ENCODE measurements around the gene RRAGA.

Gene RRAGA

GRCh38 chr9:19028835-19029451 lies 20.3 kb upstream of the RRAGA start (continued):
- no peak for TF ChIP-seq ZNF565 (CRISPR knock-in tag; conservative IDR thresholded peaks at IDR 0.05; ENCODE audit: low read depth)
- TF ChIP-seq TCF4 (CRISPR knock-in tag; IDR thresholded peaks at IDR 0.05; ENCODE audit: borderline replicate concordance) = no peak

GRCh38 chr9:19030899-19031298 lies 18.3 kb upstream of the RRAGA start:
- ATAC-seq = no peak
- TF ChIP-seq GLIS3 (CRISPR knock-in tag; IDR thresholded peaks at IDR 0.05) (no peak), ZNF565 (CRISPR knock-in tag; conservative IDR thresholded peaks at IDR 0.05; ENCODE audit: low read depth) (no peak), POU6F1 (CRISPR knock-in tag; IDR thresholded peaks at IDR 0.05; ENCODE audit: borderline replicate concordance, low read depth) (no peak), SNAI2 (CRISPR knock-in tag; IDR thresholded peaks at IDR 0.05) (no peak), ZFP3 (CRISPR knock-in tag; IDR thresholded peaks at IDR 0.05) (no peak), ZFP30 (CRISPR knock-in tag; IDR thresholded peaks at IDR 0.05) (no peak), ESRRG (CRISPR knock-in tag; IDR thresholded peaks at IDR 0.05) (no peak), ARNTL (CRISPR knock-in tag; IDR thresholded peaks at IDR 0.05; ENCODE audit: borderline replicate concordance, low read depth) (no peak), RARB (CRISPR knock-in tag; IDR thresholded peaks at IDR 0.05) (no peak), TOX (CRISPR knock-in tag; IDR thresholded peaks at IDR 0.05; ENCODE audit: borderline replicate concordance) (no peak), CSRNP3 (CRISPR knock-in tag; IDR thresholded peaks at IDR 0.05) (no peak), ZC3H10 (CRISPR knock-in tag; IDR thresholded peaks at IDR 0.05) (no peak), TSHZ2 (CRISPR knock-in tag; IDR thresholded peaks at IDR 0.05) (no peak), TCF4 (CRISPR knock-in tag; IDR thresholded peaks at IDR 0.05; ENCODE audit: borderline replicate concordance) (no peak), BACH2 (CRISPR knock-in tag; IDR thresholded peaks at IDR 0.05; ENCODE audit: borderline replicate concordance) (no peak), PATZ1 (CRISPR knock-in tag; IDR thresholded peaks at IDR 0.05; ENCODE audit: borderline replicate concordance) (no peak), CREB5 (CRISPR knock-in tag; IDR thresholded peaks at IDR 0.05; ENCODE audit: low read depth) (no peak), ISL1 (CRISPR knock-in tag; IDR thresholded peaks at IDR 0.05) (no peak), ZNF8 (CRISPR knock-in tag; IDR thresholded peaks at IDR 0.05) (no peak), ZNF70 (CRISPR knock-in tag; IDR thresholded peaks at IDR 0.05) (no peak)

- ATAC-seq = no peak
- TF ChIP-seq RARB (CRISPR knock-in tag; IDR thresholded peaks at IDR 0.05) = no peak
- TF ChIP-seq PPARA (CRISPR knock-in tag; IDR thresholded peaks at IDR 0.05; ENCODE audit: borderline replicate concordance) = no peak
- no peak for TF ChIP-seq ZNF565 (CRISPR knock-in tag; conservative IDR thresholded peaks at IDR 0.05; ENCODE audit: low read depth)
- no peak for TF ChIP-seq ZC3H10 (CRISPR knock-in tag; IDR thresholded peaks at IDR 0.05)
- TF ChIP-seq TCF4 (CRISPR knock-in tag; IDR thresholded peaks at IDR 0.05; ENCODE audit: borderline replicate concordance) = no peak
These were observed 16.8 kb upstream of the RRAGA start for GRCh38 chr9:19032406-19032805.
